ENCODE data around the gene PFDN2. TPM values are rescaled to one million over a fixed set of nuclear protein-coding genes. Genes with fewer than 3 reads are reported as not detected.

Gene PFDN2
- total RNA-seq, 2 experiments from 2014 or later: 52.7 to 95.3 TPM

- Histone ChIP-seq H3K36me3 (ENCODE audit: insufficient read depth, low read length) (peaks cover 89% of the 10 kb centered on the region), H3K27ac (ENCODE audit: low read depth, low read length, poor library complexity, severe bottlenecking) (no peak overlapping the region), H3K4me2 (ENCODE audit: low read length) (no peak overlapping the region), H3K9me2 (ENCODE audit: insufficient read depth, low read length) (no peaks in the 10 kb centered on the region), H3K79me2 (ENCODE audit: insufficient read depth, low read depth, low read length) (peaks cover 4% of the 10 kb centered on the region; the same call in 1 of the 2 replicates), H3K4me1 (ENCODE audit: insufficient read depth, low read length, poor library complexity, severe bottlenecking) (peaks cover 20% of the 10 kb centered on the region), H3K9me3 (ENCODE audit: low read length) (no peaks in the 10 kb centered on the region), H3K4me3 (ENCODE audit: low read depth, low read length, poor library complexity, severe bottlenecking) (no peak overlapping the region), H4K20me1 (ENCODE audit: insufficient read depth, low read length) (no peaks in the 10 kb centered on the region), H2AFZ (ENCODE audit: low read length) (no peak overlapping the region)
- ChIA-PET CTCF (ENCODE audit: unreplicated experiment) (interaction anchor here (0.7 kb wide), 1 partner anchor 117 kb away, joined by 3 read pairs; no protein-coding TSS in a partner anchor), POLR2A (interaction anchor here (0.5 to 0.7 kb wide), 2 partner anchors 9 to 49 kb away, joined by 3 to 7 read pairs; no protein-coding TSS in a partner anchor)
- intact Hi-C loops (cut with micrococcal nuclease; ENCODE audit: unreplicated experiment): no loop called here
- no peak for DNase-seq (ENCODE audit: low spot score)
- TF ChIP-seq EZH2phosphoT487 (IDR thresholded peaks at IDR 0.05; ENCODE audit: borderline replicate concordance, low read depth, low read length) (no peak), CTCF (conservative IDR thresholded peaks at IDR 0.05; ENCODE audit: low read length) (no peak)
- no TSS peak for BruUV-seq (replicated peaks)
These were observed 66.6 kb downstream of the PFDN2 start for GRCh38 chr1:161051219-161051618.

Small RNAs within 50 kb of the gene (small RNA-seq; reads per million reads assigned to genes)
- gene RF01225: not detected

Other genes starting within 250 kb of the PFDN2 start
- gene ITLN1, start 232.9 kb downstream of the PFDN2 start, total RNA-seq (2014; rRNA removed; shearing (Covaris generic)): not detected in 2 replicates
- gene ITLN1, start 232.9 kb downstream of the PFDN2 start, total RNA-seq (2022): not detected in 2 replicates
- gene ITLN2, start 163.2 kb downstream of the PFDN2 start, total RNA-seq (2014; rRNA removed; shearing (Covaris generic)): not detected in 2 replicates
- not detected in 2 replicates for gene ITLN2, start 163.2 kb downstream of the PFDN2 start, total RNA-seq (2022)
- 11.7 and 13.5 TPM in 2 replicates for gene F11R, start 96.9 kb downstream of the PFDN2 start, total RNA-seq (2014; rRNA removed; shearing (Covaris generic))
- 16.0 and 25.0 TPM in 2 replicates for gene F11R, start 96.9 kb downstream of the PFDN2 start, total RNA-seq (2022)
- gene TSTD1, start 79.1 kb downstream of the PFDN2 start, total RNA-seq (2014; rRNA removed; shearing (Covaris generic)): 164 and 206 TPM in 2 replicates
- gene TSTD1, start 79.1 kb downstream of the PFDN2 start, total RNA-seq (2022): 73.4 and 89.2 TPM in 2 replicates
- 83.1 and 97.5 TPM in 2 replicates for gene USF1, start 72.1 kb downstream of the PFDN2 start, total RNA-seq (2014; rRNA removed; shearing (Covaris generic))
- gene USF1, start 72.1 kb downstream of the PFDN2 start, total RNA-seq (2022): 57.6 and 60.9 TPM in 2 replicates
- 56.2 and 62.9 TPM in 2 replicates for gene ARHGAP30, start 48.1 kb downstream of the PFDN2 start, total RNA-seq (2014; rRNA removed; shearing (Covaris generic))
- gene ARHGAP30, start 48.1 kb downstream of the PFDN2 start, total RNA-seq (2022): 86.7 and 101 TPM in 2 replicates
- gene NECTIN4, start 28.5 kb downstream of the PFDN2 start, total RNA-seq (2014; rRNA removed; shearing (Covaris generic)): not detected in 2 replicates
- gene NECTIN4, start 28.5 kb downstream of the PFDN2 start, total RNA-seq (2022): not detected in 2 replicates
- gene KLHDC9, start 19.7 kb downstream of the PFDN2 start, total RNA-seq (2014; rRNA removed; shearing (Covaris generic)): 0.95 and 2.7 TPM in 2 replicates
- gene KLHDC9, start 19.7 kb downstream of the PFDN2 start, total RNA-seq (2022): 1.3 and 3.0 TPM in 2 replicates
- gene NIT1, start 68 bp upstream of the PFDN2 start, total RNA-seq (2014; rRNA removed; shearing (Covaris generic)): 30.2 and 42.7 TPM in 2 replicates
- gene NIT1, start 68 bp upstream of the PFDN2 start, total RNA-seq (2022): 46.5 and 53.1 TPM in 2 replicates
- gene DEDD, start 14.6 kb upstream of the PFDN2 start, total RNA-seq (2014; rRNA removed; shearing (Covaris generic)): 21.1 and 28.5 TPM in 2 replicates
- gene DEDD, start 14.6 kb upstream of the PFDN2 start, total RNA-seq (2022): 36.9 and 41.9 TPM in 2 replicates
- gene UFC1, start 35.9 kb upstream of the PFDN2 start, total RNA-seq (2014; rRNA removed; shearing (Covaris generic)): 61.2 and 87.7 TPM in 2 replicates
- 79.4 and 80.9 TPM in 2 replicates for gene UFC1, start 35.9 kb upstream of the PFDN2 start, total RNA-seq (2022)
- 18.4 and 19.6 TPM in 2 replicates for gene USP21, start 41.5 kb upstream of the PFDN2 start, total RNA-seq (2014; rRNA removed; shearing (Covaris generic))
- gene USP21, start 41.5 kb upstream of the PFDN2 start, total RNA-seq (2022): 29.5 and 34.0 TPM in 2 replicates
- 40.1 and 42.0 TPM in 2 replicates for gene PPOX, start 48.4 kb upstream of the PFDN2 start, total RNA-seq (2014; rRNA removed; shearing (Covaris generic))
- gene PPOX, start 48.4 kb upstream of the PFDN2 start, total RNA-seq (2022): 45.5 and 53.2 TPM in 2 replicates
- 36.2 and 39.1 TPM in 2 replicates for gene B4GALT3, start 59.5 kb upstream of the PFDN2 start, total RNA-seq (2014; rRNA removed; shearing (Covaris generic))
- gene B4GALT3, start 59.5 kb upstream of the PFDN2 start, total RNA-seq (2022): 41.7 and 49.8 TPM in 2 replicates
- 0.03 TPM in 2 replicates for gene ADAMTS4, start 81.0 kb upstream of the PFDN2 start, total RNA-seq (2014; rRNA removed; shearing (Covaris generic))
- gene ADAMTS4, start 81.0 kb upstream of the PFDN2 start, total RNA-seq (2022): 0.07 and 0.15 TPM in 2 replicates
- 62.9 and 76.4 TPM in 2 replicates for gene NDUFS2, start 84.3 kb upstream of the PFDN2 start, total RNA-seq (2014; rRNA removed; shearing (Covaris generic))
- 72.1 and 73.4 TPM in 2 replicates for gene NDUFS2, start 84.3 kb upstream of the PFDN2 start, total RNA-seq (2022)
- 3.2 TPM in 1 of 2 replicates, not detected in the other for gene FCER1G, start 97.3 kb upstream of the PFDN2 start, total RNA-seq (2014; rRNA removed; shearing (Covaris generic))
- 0.88 and 1.2 TPM in 2 replicates for gene FCER1G, start 97.3 kb upstream of the PFDN2 start, total RNA-seq (2022)
- gene APOA2, start 105.6 kb upstream of the PFDN2 start, total RNA-seq (2014; rRNA removed; shearing (Covaris generic)): not detected in 2 replicates
- not detected in 2 replicates for gene APOA2, start 105.6 kb upstream of the PFDN2 start, total RNA-seq (2022)
- gene TOMM40L, start 108.0 kb upstream of the PFDN2 start, total RNA-seq (2014; rRNA removed; shearing (Covaris generic)): 8.3 and 11.0 TPM in 2 replicates
- 16.0 and 20.1 TPM in 2 replicates for gene TOMM40L, start 108.0 kb upstream of the PFDN2 start, total RNA-seq (2022)
- gene NR1I3, start 120.2 kb upstream of the PFDN2 start, total RNA-seq (2014; rRNA removed; shearing (Covaris generic)): not detected in 2 replicates
- not detected in 2 replicates for gene NR1I3, start 120.2 kb upstream of the PFDN2 start, total RNA-seq (2022)
- not detected in 2 replicates for gene PCP4L1, start 140.7 kb upstream of the PFDN2 start, total RNA-seq (2014; rRNA removed; shearing (Covaris generic))
- not detected in 2 replicates for gene PCP4L1, start 140.7 kb upstream of the PFDN2 start, total RNA-seq (2022)
- gene MPZ, start 191.9 kb upstream of the PFDN2 start, total RNA-seq (2014; rRNA removed; shearing (Covaris generic)): 4.2 and 4.5 TPM in 2 replicates
- 9.0 and 10.8 TPM in 2 replicates for gene MPZ, start 191.9 kb upstream of the PFDN2 start, total RNA-seq (2022)
- 17.9 and 20.6 TPM in 2 replicates for gene SDHC, start 196.3 kb upstream of the PFDN2 start, total RNA-seq (2014; rRNA removed; shearing (Covaris generic))
- 149 and 175 TPM in 2 replicates for gene SDHC, start 196.3 kb upstream of the PFDN2 start, total RNA-seq (2022)
- gene CFAP126, start 249.8 kb upstream of the PFDN2 start, total RNA-seq (2014; rRNA removed; shearing (Covaris generic)): not detected in 2 replicates
- not detected in 2 replicates for gene CFAP126, start 249.8 kb upstream of the PFDN2 start, total RNA-seq (2022)

Measured in OCI-LY7 (cell line).